ENCODE results near the gene PCDHGB3.
"Not testable (repeated sequence)": the region's sequence is repeated elsewhere in the genome, so short reads cannot be mapped to it uniquely, and the experiment has no call there.

Gene PCDHGB3

DNA sequence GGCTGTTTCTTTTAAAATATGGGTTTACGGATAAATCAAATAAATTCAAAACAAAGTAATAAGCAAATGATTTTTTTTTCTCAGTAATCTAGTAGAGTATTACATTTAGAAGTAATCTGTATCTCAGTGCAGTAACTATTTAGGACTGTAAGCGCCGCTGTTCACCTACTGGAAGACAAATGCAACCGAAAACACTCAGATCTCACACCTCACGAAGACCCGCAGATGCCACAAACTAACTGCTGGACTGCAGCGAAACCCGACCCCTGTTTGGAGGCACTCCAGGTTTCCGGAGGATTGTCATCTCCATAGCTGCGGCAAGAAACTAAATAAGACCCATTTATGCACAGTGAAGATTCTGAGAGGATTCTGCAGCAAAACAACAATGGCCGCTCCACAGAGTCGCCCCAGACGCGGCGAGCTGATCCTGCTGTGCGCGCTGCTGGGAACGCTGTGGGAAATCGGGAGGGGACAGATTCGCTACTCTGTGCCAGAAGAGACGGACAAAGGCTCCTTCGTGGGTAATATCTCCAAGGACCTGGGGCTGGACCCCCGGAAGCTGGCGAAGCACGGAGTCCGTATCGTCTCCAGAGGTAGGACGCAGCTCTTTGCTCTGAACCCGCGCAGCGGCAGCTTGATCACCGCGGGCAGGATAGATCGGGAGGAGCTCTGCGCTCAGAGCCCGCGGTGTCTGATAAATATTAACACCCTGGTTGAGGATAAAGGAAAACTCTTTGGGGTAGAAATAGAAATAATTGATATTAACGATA lies 22.6 kb downstream of the PCDHGB3 start, which contains the start of gene PCDHGA8:
PCDHGA8 (plus strand) TSS at position 205 of the 770 bp plus-strand sequence; CDS start at position 386, 181 bp downstream.
- DNase-seq (ENCODE audit: low spot score) = no peak

DNA sequence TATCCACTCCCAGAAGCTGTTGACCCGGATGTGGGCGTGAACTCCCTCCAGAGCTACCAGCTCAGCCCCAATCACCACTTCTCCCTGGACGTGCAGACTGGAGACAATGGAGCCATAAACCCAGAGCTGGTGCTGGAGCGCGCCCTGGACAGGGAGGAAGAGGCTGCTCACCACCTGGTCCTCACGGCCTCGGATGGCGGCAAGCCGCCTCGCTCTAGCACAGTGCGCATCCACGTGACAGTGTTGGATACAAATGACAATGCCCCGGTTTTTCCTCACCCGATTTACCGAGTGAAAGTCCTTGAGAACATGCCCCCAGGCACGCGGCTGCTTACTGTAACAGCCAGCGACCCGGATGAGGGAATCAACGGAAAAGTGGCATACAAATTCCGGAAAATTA lies 23.2 kb downstream of the PCDHGB3 start:
- DNase-seq (ENCODE audit: low spot score) = no peak

DNA sequence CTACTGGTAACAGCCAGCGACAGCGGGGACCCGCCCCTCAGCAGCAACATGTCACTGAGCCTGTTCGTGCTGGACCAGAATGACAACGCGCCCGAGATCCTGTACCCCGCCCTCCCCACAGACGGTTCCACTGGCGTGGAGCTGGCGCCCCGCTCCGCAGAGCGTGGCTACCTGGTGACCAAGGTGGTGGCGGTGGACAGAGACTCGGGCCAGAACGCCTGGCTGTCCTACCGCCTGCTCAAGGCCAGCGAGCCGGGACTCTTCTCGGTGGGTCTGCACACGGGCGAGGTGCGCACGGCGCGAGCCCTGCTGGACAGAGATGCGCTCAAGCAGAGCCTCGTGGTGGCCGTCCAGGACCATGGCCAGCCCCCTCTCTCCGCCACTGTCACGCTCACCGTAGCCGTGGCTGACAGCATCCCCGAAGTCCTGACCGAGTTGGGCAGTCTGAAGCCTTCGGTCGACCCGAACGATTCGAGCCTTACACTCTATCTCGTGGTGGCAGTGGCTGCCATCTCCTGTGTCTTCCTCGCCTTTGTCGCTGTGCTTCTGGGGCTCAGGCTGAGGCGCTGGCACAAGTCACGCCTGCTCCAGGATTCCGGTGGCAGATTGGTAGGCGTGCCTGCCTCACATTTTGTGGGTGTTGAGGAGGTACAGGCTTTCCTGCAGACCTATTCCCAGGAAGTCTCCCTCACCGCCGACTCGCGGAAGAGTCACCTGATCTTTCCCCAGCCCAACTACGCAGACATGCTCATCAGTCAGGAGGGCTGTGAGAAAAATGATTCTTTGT lies 24.6 kb downstream of the PCDHGB3 start:
- DNase-seq (ENCODE audit: low spot score) = not testable (repeated sequence)

DNA sequence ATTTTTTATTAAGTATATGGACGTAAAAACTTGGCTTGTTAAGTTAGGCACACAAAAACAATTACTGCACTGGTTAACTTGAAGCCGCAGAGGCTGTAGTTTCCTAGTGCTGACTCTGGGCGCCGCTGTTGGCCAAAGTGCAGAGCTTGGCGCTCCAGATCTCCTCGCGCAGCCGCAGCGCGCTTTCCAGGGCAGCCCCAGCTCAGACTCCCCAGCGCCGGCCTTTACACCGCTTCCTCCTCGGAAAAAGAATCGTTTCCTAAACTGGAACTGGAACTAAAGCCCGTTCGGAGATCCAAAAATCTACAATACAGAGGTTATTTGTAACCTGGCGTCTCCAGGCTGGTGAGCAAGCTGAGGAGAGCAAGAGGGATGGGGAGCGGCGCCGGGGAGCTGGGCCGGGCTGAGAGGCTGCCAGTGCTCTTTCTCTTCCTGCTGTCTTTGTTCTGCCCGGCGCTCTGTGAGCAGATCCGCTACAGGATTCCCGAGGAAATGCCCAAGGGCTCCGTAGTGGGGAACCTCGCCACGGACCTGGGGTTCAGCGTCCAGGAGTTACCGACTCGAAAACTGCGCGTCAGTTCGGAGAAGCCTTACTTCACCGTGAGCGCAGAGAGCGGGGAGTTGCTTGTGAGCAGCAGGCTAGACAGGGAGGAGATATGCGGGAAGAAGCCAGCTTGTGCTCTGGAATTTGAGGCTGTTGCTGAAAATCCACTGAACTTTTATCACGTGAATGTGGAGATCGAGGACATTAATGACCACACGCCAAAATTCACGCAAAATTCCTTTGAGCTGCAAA lies 27.9 kb downstream of the PCDHGB3 start, which contains the start of gene PCDHGB5:
PCDHGB5 (plus strand) TSS at position 192 of the 796 bp plus-strand sequence; CDS start at position 373, 181 bp downstream.
- not testable (repeated sequence) for DNase-seq (ENCODE audit: low spot score)

DNA sequence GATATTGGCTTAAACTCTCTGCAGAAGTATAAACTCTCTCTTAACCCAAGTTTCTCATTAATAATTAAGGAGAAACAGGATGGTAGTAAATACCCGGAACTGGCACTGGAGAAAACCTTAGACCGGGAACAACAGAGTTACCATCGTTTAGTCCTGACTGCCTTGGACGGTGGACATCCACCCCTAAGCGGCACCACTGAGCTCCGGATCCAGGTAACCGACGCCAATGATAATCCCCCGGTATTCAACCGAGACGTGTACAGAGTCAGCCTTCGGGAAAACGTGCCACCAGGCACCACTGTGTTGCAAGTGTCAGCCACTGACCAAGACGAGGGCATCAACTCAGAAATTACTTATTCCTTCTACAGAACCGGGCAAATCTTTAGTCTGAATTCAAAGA lies 28.6 kb downstream of the PCDHGB3 start:
- DNase-seq (ENCODE audit: low spot score) = no peak

DNA sequence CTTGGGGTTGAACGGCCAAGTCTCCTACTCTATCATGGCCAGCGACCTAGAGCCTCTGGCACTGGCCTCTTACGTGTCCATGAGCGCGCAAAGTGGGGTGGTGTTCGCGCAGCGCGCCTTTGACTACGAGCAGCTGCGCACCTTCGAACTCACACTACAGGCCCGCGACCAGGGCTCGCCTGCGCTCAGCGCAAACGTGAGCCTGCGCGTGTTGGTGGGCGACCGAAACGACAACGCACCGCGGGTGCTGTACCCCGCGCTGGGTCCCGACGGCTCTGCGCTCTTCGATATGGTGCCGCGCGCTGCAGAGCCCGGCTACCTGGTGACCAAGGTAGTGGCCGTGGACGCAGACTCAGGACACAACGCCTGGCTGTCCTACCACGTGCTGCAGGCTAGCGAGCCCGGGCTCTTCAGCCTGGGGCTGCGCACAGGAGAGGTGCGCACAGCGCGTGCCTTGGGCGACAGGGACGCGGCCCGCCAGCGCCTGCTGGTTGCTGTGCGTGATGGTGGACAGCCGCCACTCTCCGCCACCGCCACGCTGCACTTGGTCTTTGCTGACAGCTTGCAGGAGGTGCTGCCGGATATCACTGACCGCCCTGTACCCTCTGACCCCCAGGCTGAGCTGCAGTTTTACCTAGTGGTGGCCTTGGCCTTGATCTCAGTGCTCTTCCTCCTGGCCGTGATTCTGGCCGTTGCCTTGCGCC lies 29.7 kb downstream of the PCDHGB3 start:
- no peak for DNase-seq (ENCODE audit: low spot score)

DNA sequence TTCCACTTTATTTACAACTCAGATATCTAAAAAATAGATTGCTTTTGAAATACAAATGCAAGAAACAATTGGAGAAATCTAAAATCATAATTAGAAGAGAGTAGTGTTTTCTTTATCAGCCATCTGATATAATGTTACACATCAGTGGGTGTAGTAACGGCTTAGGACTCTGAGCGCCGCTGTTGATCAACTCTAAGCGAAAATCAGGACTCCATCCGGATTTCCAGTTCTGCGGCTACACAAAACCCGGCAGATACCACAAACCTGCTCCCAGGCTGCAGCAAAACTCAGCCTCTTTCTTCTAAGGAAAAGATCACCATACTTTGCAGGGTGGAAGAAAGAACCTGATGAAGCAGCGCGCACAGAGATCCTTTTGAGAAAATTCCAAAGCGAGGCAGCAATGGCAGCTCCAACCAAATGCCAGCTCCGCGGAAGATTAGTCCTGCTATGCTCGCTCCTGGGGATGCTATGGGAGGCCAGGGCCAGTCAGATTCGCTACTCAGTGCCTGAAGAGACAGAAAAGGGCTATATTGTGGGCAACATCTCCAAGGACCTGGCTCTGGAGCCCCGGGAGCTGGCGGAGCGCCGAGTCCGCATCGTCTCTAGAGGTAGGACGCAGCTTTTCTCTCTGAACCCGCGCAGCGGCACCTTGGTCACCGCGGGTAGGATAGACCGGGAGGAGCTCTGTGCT lies 32.7 kb downstream of the PCDHGB3 start, which contains the start of gene PCDHGA9:
PCDHGA9 (plus strand) TSS at position 226 of the 691 bp plus-strand sequence; CDS start at position 401, 175 bp downstream.
- peak; percentile 56 for DNase-seq (ENCODE audit: low spot score)

DNA sequence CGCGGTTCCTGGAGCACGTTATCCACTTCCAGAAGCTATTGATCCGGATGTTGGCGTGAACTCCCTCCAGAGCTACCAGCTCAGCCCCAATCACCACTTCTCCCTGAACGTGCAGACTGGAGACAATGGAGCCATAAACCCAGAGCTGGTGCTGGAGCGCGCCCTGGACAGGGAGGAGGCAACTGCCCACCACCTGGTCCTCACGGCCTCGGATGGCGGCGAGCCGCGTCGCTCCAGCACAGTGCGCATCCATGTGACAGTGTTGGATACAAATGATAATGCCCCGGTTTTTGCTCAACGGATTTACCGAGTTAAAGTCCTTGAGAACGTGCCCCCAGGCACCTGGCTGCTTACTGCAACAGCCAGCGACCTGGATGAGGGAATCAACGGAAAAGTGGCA lies 33.3 kb downstream of the PCDHGB3 start:
- DNase-seq (ENCODE audit: low spot score) = no peak

DNA sequence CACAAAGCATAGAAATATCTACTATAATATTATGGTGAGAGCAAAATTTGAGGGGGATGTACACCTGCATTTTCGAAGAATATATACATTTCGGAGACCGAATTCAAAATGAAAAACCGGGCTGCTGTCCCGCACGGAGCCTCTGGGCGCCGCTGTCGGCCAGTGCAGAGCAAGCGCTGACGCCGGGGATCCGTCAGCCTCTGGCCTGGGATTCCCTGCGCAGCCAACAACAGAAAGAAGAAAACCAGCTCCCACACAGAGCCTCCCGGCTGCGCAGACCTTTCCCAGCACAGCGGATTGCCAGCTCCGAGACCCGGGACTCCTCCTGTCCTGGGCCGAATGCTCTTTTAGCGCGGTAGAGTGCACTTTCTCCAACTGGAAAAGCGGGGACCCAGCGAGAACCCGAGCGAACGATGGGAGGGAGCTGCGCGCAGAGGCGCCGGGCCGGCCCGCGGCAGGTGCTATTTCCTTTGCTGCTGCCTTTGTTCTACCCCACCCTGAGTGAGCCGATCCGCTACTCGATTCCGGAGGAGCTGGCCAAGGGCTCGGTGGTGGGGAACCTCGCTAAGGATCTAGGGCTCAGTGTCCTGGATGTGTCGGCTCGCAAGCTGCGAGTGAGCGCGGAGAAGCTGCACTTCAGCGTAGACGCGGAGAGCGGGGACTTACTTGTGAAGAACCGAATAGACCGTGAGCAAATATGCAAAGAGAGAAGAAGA lies 37.9 kb downstream of the PCDHGB3 start, which contains the start of gene PCDHGB6:
PCDHGB6 (plus strand) TSS at position 232 of the 716 bp plus-strand sequence; CDS start at position 414, 182 bp downstream.
- not testable (repeated sequence) for DNase-seq (ENCODE audit: low spot score)

DNA sequence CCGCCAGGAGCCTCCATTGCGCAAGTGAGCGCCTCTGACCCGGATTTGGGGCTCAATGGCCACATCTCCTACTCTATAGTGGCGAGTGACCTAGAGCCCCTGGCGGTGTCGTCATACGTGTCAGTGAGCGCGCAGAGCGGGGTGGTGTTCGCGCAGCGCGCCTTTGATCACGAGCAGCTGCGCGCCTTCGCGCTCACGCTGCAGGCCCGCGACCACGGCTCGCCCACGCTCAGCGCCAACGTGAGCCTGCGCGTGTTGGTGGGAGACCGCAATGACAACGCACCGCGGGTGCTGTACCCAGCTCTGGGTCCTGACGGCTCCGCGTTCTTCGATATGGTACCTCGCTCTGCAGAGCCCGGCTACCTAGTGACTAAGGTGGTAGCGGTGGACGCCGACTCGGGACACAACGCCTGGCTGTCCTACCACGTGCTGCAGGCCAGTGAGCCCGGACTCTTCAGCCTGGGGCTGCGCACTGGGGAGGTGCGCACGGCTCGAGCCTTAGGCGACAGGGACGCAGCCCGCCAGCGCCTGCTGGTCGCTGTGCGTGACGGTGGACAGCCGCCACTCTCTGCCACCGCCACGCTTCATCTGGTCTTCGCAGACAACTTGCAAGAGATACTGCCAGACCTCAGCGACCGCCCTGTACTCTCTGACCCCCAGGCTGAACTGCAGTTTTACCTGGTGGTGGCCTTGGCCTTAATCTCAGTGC lies 39.7 kb downstream of the PCDHGB3 start:
- DNase-seq (ENCODE audit: low spot score) = no peak

DNA sequence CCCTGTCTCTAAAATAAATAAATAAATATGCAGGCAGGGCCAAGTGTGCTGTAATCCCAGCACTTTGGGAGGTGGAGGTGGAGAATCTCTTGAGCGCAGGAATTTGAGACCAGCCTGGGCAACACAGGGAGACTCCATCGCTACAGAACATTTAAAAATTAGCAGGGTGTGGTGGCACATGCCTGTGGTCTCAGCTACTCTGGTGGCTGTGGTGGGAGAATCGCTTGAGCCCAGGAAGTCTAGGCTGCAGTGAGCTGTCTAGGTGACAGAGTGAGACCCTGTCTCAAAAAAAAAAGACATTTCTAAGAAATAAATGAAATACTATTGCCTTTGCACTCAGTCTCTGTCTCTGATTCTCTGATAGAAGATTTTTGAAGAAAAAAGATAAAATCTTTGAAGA lies 41.5 kb downstream of the PCDHGB3 start:
- DNase-seq (ENCODE audit: low spot score) = no peak

DNA sequence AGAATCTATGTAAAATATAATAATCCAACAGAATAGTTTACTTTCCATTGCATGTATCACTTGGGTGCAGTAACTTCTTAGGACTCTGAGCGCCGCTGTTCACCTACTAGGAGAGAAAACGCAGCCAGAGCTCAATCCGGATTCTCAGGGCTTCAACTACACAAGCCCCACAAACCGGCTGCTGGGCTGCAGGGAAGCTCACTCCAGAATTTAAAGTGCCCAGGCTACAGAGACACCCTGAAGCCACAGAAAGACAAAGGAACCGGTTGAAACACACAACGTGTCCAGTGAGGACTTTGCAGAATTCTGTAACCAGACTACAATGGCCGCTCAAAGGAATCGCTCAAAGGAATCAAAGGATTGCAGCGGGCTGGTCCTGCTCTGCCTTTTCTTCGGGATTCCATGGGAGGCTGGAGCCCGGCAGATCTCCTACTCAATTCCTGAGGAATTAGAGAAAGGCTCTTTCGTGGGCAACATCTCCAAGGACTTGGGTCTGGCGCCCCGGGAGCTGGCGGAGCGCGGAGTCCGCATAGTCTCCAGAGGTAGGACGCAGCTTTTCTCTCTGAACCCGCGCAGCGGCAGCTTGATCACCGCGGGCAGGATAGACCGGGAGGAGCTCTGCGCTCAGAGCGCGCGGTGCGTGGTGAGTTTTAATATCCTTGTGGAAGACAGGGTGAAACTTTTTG lies 43.0 kb downstream of the PCDHGB3 start, which contains the start of gene PCDHGA10:
PCDHGA10 (plus strand) TSS at position 134 of the 686 bp plus-strand sequence; CDS start at position 323, 189 bp downstream.
- DNase-seq (ENCODE audit: low spot score) = no peak

DNA sequence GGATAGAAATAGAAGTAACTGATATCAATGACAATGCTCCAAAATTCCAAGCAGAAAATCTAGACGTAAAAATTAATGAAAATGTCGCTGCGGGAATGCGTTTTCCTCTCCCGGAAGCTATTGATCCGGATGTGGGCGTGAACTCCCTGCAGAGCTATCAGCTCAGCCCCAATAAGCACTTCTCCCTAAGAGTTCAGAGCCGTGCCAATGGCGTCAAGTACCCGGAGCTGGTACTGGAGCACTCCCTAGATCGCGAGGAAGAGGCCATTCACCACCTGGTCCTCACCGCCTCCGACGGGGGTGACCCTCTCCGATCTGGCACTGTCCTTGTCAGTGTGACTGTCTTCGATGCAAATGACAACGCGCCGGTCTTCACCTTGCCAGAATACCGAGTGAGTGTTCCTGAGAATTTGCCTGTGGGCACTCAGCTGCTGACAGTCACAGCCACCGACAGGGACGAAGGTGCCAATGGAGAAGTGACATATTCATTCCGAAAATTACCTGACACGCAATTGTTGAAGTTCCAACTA lies 43.6 kb downstream of the PCDHGB3 start:
- DNase-seq (ENCODE audit: low spot score) = no peak

DNA sequence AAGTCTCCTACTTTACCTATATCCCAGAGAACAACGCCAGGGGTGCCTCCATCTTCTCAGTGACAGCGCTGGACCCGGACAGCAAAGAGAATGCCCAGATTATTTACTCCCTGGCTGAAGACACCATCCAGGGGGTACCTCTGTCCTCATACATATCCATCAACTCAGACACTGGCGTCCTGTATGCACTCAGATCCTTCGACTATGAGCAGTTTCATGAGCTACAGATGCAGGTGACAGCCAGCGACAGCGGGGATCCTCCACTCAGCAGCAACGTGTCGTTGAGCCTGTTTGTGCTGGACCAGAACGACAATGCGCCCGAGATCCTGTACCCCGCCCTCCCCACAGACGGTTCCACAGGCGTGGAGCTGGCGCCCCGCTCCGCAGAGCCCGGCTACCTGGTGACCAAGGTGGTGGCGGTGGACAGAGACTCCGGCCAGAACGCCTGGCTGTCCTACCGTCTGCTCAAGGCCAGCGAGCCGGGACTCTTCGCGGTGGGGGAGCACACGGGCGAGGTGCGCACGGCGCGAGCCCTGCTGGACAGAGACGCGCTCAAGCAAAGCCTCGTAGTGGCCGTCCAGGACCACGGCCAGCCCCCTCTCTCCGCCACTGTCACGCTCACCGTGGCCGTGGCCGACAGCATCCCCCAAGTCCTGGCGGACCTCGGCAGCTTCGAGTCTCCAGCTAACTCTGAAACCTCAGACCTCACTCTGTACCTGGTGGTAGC lies 44.7 kb downstream of the PCDHGB3 start:
- DNase-seq (ENCODE audit: low spot score) = not testable (repeated sequence)

DNA sequence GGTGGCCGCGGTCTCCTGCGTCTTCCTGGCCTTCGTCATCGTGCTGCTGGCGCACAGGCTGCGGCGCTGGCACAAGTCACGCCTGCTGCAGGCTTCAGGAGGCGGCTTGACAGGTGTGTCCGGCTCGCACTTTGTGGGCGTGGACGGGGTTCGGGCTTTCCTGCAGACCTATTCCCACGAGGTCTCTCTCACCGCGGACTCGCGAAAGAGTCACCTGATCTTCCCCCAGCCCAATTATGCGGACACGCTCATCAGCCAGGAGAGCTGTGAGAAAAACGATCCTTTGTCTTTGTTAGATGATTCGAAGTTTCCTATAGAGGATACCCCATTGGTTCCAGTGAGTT lies 45.2 kb downstream of the PCDHGB3 start:
- DNase-seq (ENCODE audit: low spot score) = not testable (repeated sequence)

DNA sequence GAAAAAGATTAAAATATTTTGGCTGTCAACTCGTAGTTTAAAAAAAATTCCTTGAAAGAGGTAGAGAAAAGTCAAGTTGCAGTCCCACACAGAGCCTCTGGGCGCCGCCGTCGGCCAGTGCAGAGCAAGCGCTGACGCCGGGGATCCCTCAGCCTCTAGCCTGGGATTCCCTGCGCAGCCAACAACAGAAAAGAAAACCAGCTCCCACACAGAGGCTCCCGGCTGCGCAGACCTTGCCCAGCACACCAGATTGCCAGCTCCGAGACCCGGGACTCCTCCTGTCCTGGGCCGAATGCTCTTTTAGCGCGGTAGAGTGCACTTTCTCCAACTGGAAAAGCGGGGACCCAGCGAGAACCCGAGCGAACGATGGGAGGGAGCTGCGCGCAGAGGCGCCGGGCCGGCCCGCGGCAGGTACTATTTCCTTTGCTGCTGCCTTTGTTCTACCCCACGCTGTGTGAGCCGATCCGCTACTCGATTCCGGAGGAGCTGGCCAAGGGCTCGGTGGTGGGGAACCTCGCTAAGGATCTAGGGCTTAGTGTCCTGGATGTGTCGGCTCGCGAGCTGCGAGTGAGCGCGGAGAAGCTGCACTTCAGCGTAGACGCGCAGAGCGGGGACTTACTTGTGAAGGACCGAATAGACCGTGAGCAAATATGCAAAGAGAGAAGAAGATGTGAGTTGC lies 47.6 kb downstream of the PCDHGB3 start, which contains the start of gene PCDHGB7:
PCDHGB7 (plus strand) TSS at position 184 of the 679 bp plus-strand sequence; CDS start at position 367, 183 bp downstream.
- not testable (repeated sequence) for DNase-seq (ENCODE audit: low spot score)
